GM12878 (cell line): ENCODE results near the gene CYTH2. TPM values are rescaled to one million over a fixed set of nuclear protein-coding genes. Genes with fewer than 3 reads are reported as not detected.

ENCODE experiments used
- ATAC-seq: fragments of 200-7000 bp; cut with Tn5 transposase; 3 replicates; pipeline ENCODE4 v1.9.1; 2020; ENCODE audit warnings: mild to moderate bottlenecking, moderate library complexity
- BruUV-seq: library from RNA; stranded (reverse); fragments of 400-500 nt; replicated peaks from 2 replicates; lab custom pipeline; 2021; lab: Mats Ljungman, UMichigan
- CTCF ChIA-PET: fragments of 300-600 bp; sonication (Branson Sonifier 250); formaldehyde crosslinking; extraction: SDS; loops from one replicate; lab custom pipeline; 2021; ENCODE audit warnings: inconsistent platforms; lab: Yijun Ruan, JAX
- POLR2A ChIA-PET: fragments of 350-600 bp; formaldehyde crosslinking; extraction: SDS; loops from one replicate; lab custom pipeline; 2021; ENCODE audit warnings: inconsistent platforms; lab: Charles Lee
- RAD21 ChIA-PET: fragments of 300-600 bp; sonication (Branson Sonifier 250); formaldehyde crosslinking; loops from one replicate; lab custom pipeline; 2023; ENCODE audit warnings: antibody characterized with exemption; ENCODE audit not compliant: unreplicated experiment; lab: Charles Lee
- SMC1A ChIA-PET: fragments of 300-600 bp; sonication (Branson Sonifier 250); formaldehyde crosslinking; loops from one replicate; lab custom pipeline; 2023; ENCODE audit not compliant: unreplicated experiment, uncharacterized antibody; lab: Charles Lee
- DNase-seq: peaks from one replicate; pipeline ENCODE4 v3.0.0-alpha.2; 2011; ENCODE audit warnings: low read depth, low spot score
- FAIRE-seq: peaks from 3 replicates; lab custom pipeline; 2011; peaks lifted over from hg19 to GRCh38; lab: Jason Lieb, UNC
- H2AFZ ChIP-seq: 2 replicates; pipeline ENCODE4 v1.6.0; 2011; ENCODE audit warnings: low read depth, low read length, control low read depth; ENCODE audit not compliant: control insufficient read depth
- H3K27ac ChIP-seq: 2 replicates; pipeline ENCODE4 v1.5.1; 2011; ENCODE audit warnings: control low read depth; ENCODE audit not compliant: control insufficient read depth, insufficient read depth
- H3K27me3 ChIP-seq, 2 experiments: replicated peaks in 1 of 2; 2 replicates each; pipeline versions ENCODE4 v1.6.0 to v1.6.1; 2011; ENCODE audit warnings: low read length in 1 of 2; ENCODE audit not compliant: control insufficient read depth in 2 of 2, insufficient read depth in 2 of 2
- H3K36me3 ChIP-seq, 2 experiments: 2 replicates each; pipeline ENCODE4 v1.5.1; 2011; ENCODE audit warnings: low read length in 1 of 2; ENCODE audit not compliant: control insufficient read depth in 2 of 2, insufficient read depth in 2 of 2
- H3K4me1 ChIP-seq: 2 replicates; pipeline ENCODE4 v1.6.1; 2011; ENCODE audit warnings: mild to moderate bottlenecking, low read length, moderate library complexity, mixed read lengths; ENCODE audit not compliant: control insufficient read depth, insufficient read depth
- H3K4me2 ChIP-seq: 2 replicates; pipeline ENCODE4 v1.6.0; 2011; ENCODE audit warnings: control low read depth; ENCODE audit not compliant: control insufficient read depth, insufficient read depth
- H3K4me3 ChIP-seq: fragments of 200-600 bp; sonication (generic); 2 replicates; pipeline ENCODE4 v1.5.1; 2016
- H3K79me2 ChIP-seq: 2 replicates; pipeline ENCODE4 v1.6.0; 2011; ENCODE audit warnings: low read length; ENCODE audit not compliant: control insufficient read depth, insufficient read depth
- H3K9ac ChIP-seq: 2 replicates; pipeline ENCODE4 v1.8.0; 2011; ENCODE audit warnings: low read length, control low read depth, mixed read lengths; ENCODE audit not compliant: control insufficient read depth, insufficient read depth
- H3K9me3 ChIP-seq: replicated peaks from 3 replicates; pipeline ENCODE4 v1.5.1; 2011; ENCODE audit warnings: mild to moderate bottlenecking, low read length; ENCODE audit not compliant: control insufficient read depth, insufficient read depth
- H4K20me1 ChIP-seq: 2 replicates; pipeline ENCODE4 v1.6.0; 2011; ENCODE audit not compliant: control insufficient read depth, insufficient read depth
- ASH2L ChIP-seq: fragments of 300-600, 200-600 bp; sonication (generic); IDR thresholded peaks from 2 replicates; pipeline ENCODE4 v1.6.1; 2017; ENCODE audit warnings: low read depth, mild to moderate bottlenecking, borderline replicate concordance
- ESRRA ChIP-seq: IDR thresholded peaks from 2 replicates; pipeline ENCODE4 v1.6.1; 2012; ENCODE audit warnings: mild to moderate bottlenecking, low read length, improper control_type of control experiment
- HCFC1 ChIP-seq: fragments of 150-350 bp; IDR thresholded peaks from 2 replicates; pipeline ENCODE4 v1.6.1; 2014; ENCODE audit warnings: low read length
- HDAC6 ChIP-seq: fragments of 200-600 bp; sonication (generic); IDR thresholded peaks from one replicate; pipeline ENCODE4 v1.8.0; 2017; ENCODE audit warnings: antibody characterized with exemption; ENCODE audit not compliant: unreplicated experiment
- IKZF2 ChIP-seq, 2 experiments: fragments of 450-650 bp; IDR thresholded peaks; 2 replicates each; pipeline ENCODE4 v1.6.1; 2017; ENCODE audit warnings: mild to moderate bottlenecking in 2 of 2, moderate library complexity in 2 of 2
- KAT2A ChIP-seq: conservative IDR thresholded peaks from 2 replicates; pipeline ENCODE4 v1.6.1; 2011; ENCODE audit warnings: low read depth, low read length; ENCODE audit not compliant: control insufficient read depth
- MTA2 ChIP-seq: fragments of 450-650 bp; IDR thresholded peaks from 2 replicates; pipeline ENCODE4 v1.6.1; 2016; ENCODE audit warnings: low read depth, mild to moderate bottlenecking, moderate library complexity
- PKNOX1 ChIP-seq: fragments of 450-650 bp; IDR thresholded peaks from 2 replicates; pipeline ENCODE4 v1.6.1; 2016; ENCODE audit warnings: mild to moderate bottlenecking
- ZBTB40 ChIP-seq: fragments of 450-650 bp; IDR thresholded peaks from 2 replicates; pipeline ENCODE4 v1.6.1; 2016; ENCODE audit warnings: mild to moderate bottlenecking, moderate library complexity, borderline replicate concordance
- ZNF592 ChIP-seq: fragments of 450-650 bp; IDR thresholded peaks from 2 replicates; pipeline ENCODE4 v1.6.1; 2017; ENCODE audit warnings: mild to moderate bottlenecking, moderate library complexity
- ZNF622 ChIP-seq: fragments of 450-650 bp; IDR thresholded peaks from 2 replicates; pipeline ENCODE4 v1.6.1; 2017; ENCODE audit warnings: mild to moderate bottlenecking, inconsistent platforms
- WGBS: methylation state at CpG from one replicate; pipeline ENCODE4 v1.1.6; 2016; ENCODE audit warnings: low lambda C conversion rate; ENCODE audit not compliant: insufficient replicate concordance, insufficient coverage; ENCODE audit errors: missing lambda C conversion rate; 5-methylcytosine and 5-hydroxymethylcytosine counted together
- in situ Hi-C: fragments of 300-500 bp; cut with MboI; formaldehyde crosslinking; loops from 9 replicates; pipeline ENCODE4 v1.14.3; 2018; ENCODE audit warnings: mixed read lengths
- intact Hi-C: fragments of 100-400 bp; cut with micrococcal nuclease; formaldehyde crosslinking; loops from one replicate; pipeline ENCODE4 v1.14.2; 2022; ENCODE audit not compliant: unreplicated experiment
- polyA plus RNA-seq, 11 experiments: library from polyadenylated mRNA; depleted of rRNA in 4 of 11; unstranded in 6 of 11; stranded (reverse) in 5 of 11; fragments of >200 nt; fragmentation: Nextera tagmentation in 4 of 11; fragmentation: Illumina TruSeq in 1 of 11; extraction: Ambion mirVana in 4 of 11; extraction: Trizol in 1 of 11; gene quantifications; 1 replicate in 1 of 11; 2 replicates in 10 of 11; pipeline versions ENCODE4 v1.2.1 to v1.2.3, GENCODE V29; 2011 to 2016; ENCODE audit warnings: inconsistent platforms in 2 of 11, missing spikeins in 2 of 11, low read depth in 1 of 11
- total RNA-seq, 4 experiments: library from RNA; depleted of rRNA in 3 of 4; stranded (reverse); fragments of >200 nt in 3 of 4; fragmentation: Illumina TruSeq in 1 of 4; extraction: Trizol in 1 of 4; gene quantifications; 2 replicates each; pipeline versions ENCODE4 v1.2.1 to v1.2.3, GENCODE V29; 2013 to 2021

CYTH2 gene
- total and polyA plus RNA-seq, 10 of the 15 experiments (the other 5 are each of a cell fraction or from before 2014, with no cell fraction given), result 1.3 to 31.9 (median 22.2) TPM

- Histone ChIP-seq H3K9me3 (no peaks in the 10 kb centered on the region), H3K9ac (peak overlapping the region; percentile 44; the same call in 1 of the 2 replicates), H3K27me3 (peaks cover 2 to 4% of the 10 kb centered on the region in 2 experiments; a peak in 3 of 4 replicates), H4K20me1 (no peaks in the 10 kb centered on the region; the same call in 1 of the 2 replicates), H3K79me2 (no peaks in the 10 kb centered on the region), H3K4me2 (peak overlapping the region; percentile 99), H3K4me3 (peak overlapping the region; percentile 93), H3K36me3 (no peaks in the 10 kb centered on the region), H3K27ac (no peak overlapping the region), H2AFZ (peak overlapping the region; percentile 95), H3K4me1 (peaks cover 18% of the 10 kb centered on the region)
- SMC1A ChIA-PET, result interaction anchor here (0.6 to 1.5 kb wide), 2 partner anchors 8 to 73 kb away, joined by 3 to 4 read pairs; no protein-coding TSS in a partner anchor
- no peak for DNase-seq
- CTCF ChIA-PET, result interaction anchor here (0.6 to 2.6 kb wide), 6 partner anchors 23 to 122 kb away, joined by 3 to 13 read pairs (median 3); partner anchors contain the start of gene KDELR1
- BruUV-seq, result no TSS peak
- RAD21 ChIA-PET, result interaction anchor here (1.3 kb wide), 1 partner anchor 71 kb away, joined by 6 read pairs; no protein-coding TSS in a partner anchor
- FAIRE-seq, result peak; percentile 78
- intact Hi-C loops (no loop called here), in situ Hi-C loops (no loop called here)
- peak; percentile 96 for ATAC-seq
- 2% methylated on average over 46 of the region's 54 CpGs for WGBS
- POLR2A ChIA-PET, result interaction anchor here (0.5 to 1.2 kb wide), 2 partner anchors 24 to 183 kb away, joined by 3 read pairs; no protein-coding TSS in a partner anchor
- TF ChIP-seq IKZF2 (IDR thresholded peaks at IDR 0.05), result no peak
- TF ChIP-seq KAT2A, result no peak
- no peak; the same call in 1 of the 2 replicates for TF ChIP-seq ZBTB40
- no peak for TF ChIP-seq ESRRA
- no peak for TF ChIP-seq PKNOX1
- TF ChIP-seq ASH2L, result no peak
- TF ChIP-seq MTA2, result no peak
- TF ChIP-seq HDAC6, result peak; percentile 58
- TF ChIP-seq ZNF592, result no peak
- TF ChIP-seq HCFC1, result peak; percentile 89
- no peak for TF ChIP-seq ZNF622
Observed at GRCh38 chr19:48513289-48514122, 44.3 kb downstream of the CYTH2 start.
